Neuronal stem cell (in vitro differentiated cells): Measurements from ENCODE around the gene GOLGA6D.
"Not testable (repeated sequence)": the region's sequence is repeated elsewhere in the genome, so short reads cannot be mapped to it uniquely, and the experiment has no call there.

ENCODE experiments used
- DNase-seq: peaks from one replicate; pipeline ENCODE4 v3.0.0-alpha.2; 2013; ENCODE audit warnings: low spot score
- H2AFZ ChIP-seq: one replicate; pipeline ENCODE4 v1.6.1; 2013; ENCODE audit warnings: mild to moderate bottlenecking, low read length, inconsistent platforms
- H2AK5ac ChIP-seq: 2 replicates; pipeline ENCODE4 v1.6.1; 2013; ENCODE audit warnings: low read depth, mild to moderate bottlenecking, inconsistent platforms, low read length, moderate library complexity, mixed read lengths
- H2BK120ac ChIP-seq: 2 replicates; pipeline ENCODE4 v1.6.1; 2013; ENCODE audit warnings: low read depth, mild to moderate bottlenecking, inconsistent platforms, low read length, moderate library complexity, mixed read lengths
- H2BK12ac ChIP-seq: one replicate; pipeline ENCODE4 v1.6.1; 2013; ENCODE audit warnings: low read length, inconsistent platforms
- H2BK15ac ChIP-seq: 2 replicates; pipeline ENCODE4 v1.6.1; 2013; ENCODE audit warnings: mild to moderate bottlenecking, low read length, inconsistent platforms, mixed read lengths
- H2BK5ac ChIP-seq: one replicate; pipeline ENCODE4 v1.6.1; 2013; ENCODE audit warnings: inconsistent platforms, mild to moderate bottlenecking, low read length, moderate library complexity
- H3K14ac ChIP-seq: one replicate; pipeline ENCODE4 v1.6.1; 2013; ENCODE audit warnings: low read length, inconsistent platforms
- H3K18ac ChIP-seq: 2 replicates; pipeline ENCODE4 v1.6.1; 2013; ENCODE audit warnings: low read length, inconsistent platforms
- H3K23ac ChIP-seq: 2 replicates; pipeline ENCODE4 v1.6.1; 2013; ENCODE audit warnings: low read depth, mild to moderate bottlenecking, mixed read lengths, low read length, inconsistent platforms; ENCODE audit not compliant: poor library complexity
- H3K27ac ChIP-seq: replicated peaks from 3 replicates; pipeline ENCODE4 v1.5.1; 2013; ENCODE audit warnings: low read length, inconsistent platforms
- H3K27me3 ChIP-seq, 3 experiments: 2 replicates each; pipeline ENCODE4 v1.6.1; 2013; ENCODE audit warnings: low read length in 3 of 3, mild to moderate bottlenecking in 2 of 3, inconsistent platforms in 1 of 3, low read depth in 1 of 3, mixed read lengths in 1 of 3, moderate library complexity in 1 of 3; ENCODE audit not compliant: control insufficient read depth in 3 of 3, insufficient read depth in 3 of 3
- H3K36me3 ChIP-seq, 2 donors: replicated peaks in 1 of 2; 2 replicates each; pipeline ENCODE4 v1.6.1; 2013; ENCODE audit warnings: low read length in 2 of 2; ENCODE audit not compliant: control insufficient read depth in 2 of 2, insufficient read depth in 2 of 2
- H3K4ac ChIP-seq: 2 replicates; pipeline ENCODE4 v1.6.1; 2013; ENCODE audit warnings: inconsistent platforms, mild to moderate bottlenecking, low read length, moderate library complexity
- H3K4me1 ChIP-seq, 2 donors: 1 replicate in 1 of 2; 2 replicates in 1 of 2; pipeline ENCODE4 v1.6.1; 2013; ENCODE audit warnings: low read length in 2 of 2, low read depth in 1 of 2; ENCODE audit not compliant: control insufficient read depth in 2 of 2, insufficient read depth in 1 of 2
- H3K4me2 ChIP-seq: one replicate; pipeline ENCODE4 v1.6.1; 2013; ENCODE audit warnings: mild to moderate bottlenecking, low read length, inconsistent platforms; ENCODE audit not compliant: insufficient read depth, poor library complexity, severe bottlenecking
- H3K4me3 ChIP-seq, 2 donors: 2 replicates each; pipeline ENCODE4 v1.5.1; 2013; ENCODE audit warnings: low read length in 2 of 2, mild to moderate bottlenecking in 2 of 2, inconsistent platforms in 1 of 2, moderate library complexity in 1 of 2
- H3K79me1 ChIP-seq: one replicate; pipeline ENCODE4 v1.6.1; 2013; ENCODE audit warnings: low read depth, mild to moderate bottlenecking, inconsistent platforms, low read length, moderate library complexity
- H3K9ac ChIP-seq: one replicate; pipeline ENCODE4 v1.6.1; 2013; ENCODE audit warnings: mild to moderate bottlenecking, low read depth, low read length, inconsistent platforms; ENCODE audit not compliant: poor library complexity
- H3K9me3 ChIP-seq, 2 donors: replicated peaks in 1 of 2; 2 replicates each; pipeline versions ENCODE3 to v1.6.1; 2013; ENCODE audit warnings: low read length in 2 of 2, mild to moderate bottlenecking in 2 of 2, inconsistent platforms in 1 of 2, low read depth in 1 of 2, mixed read lengths in 1 of 2, moderate library complexity in 1 of 2; ENCODE audit not compliant: control insufficient read depth in 2 of 2, insufficient read depth in 1 of 2
- H4K8ac ChIP-seq: one replicate; pipeline ENCODE4 v1.6.1; 2013; ENCODE audit warnings: low read depth, mild to moderate bottlenecking, inconsistent platforms, low read length, moderate library complexity
- H4K91ac ChIP-seq: one replicate; pipeline ENCODE4 v1.6.1; 2013; ENCODE audit warnings: low read length, low read depth, mild to moderate bottlenecking, inconsistent platforms; ENCODE audit not compliant: poor library complexity
- WGBS, 2 donors: extraction: QIAGEN DNeasy Blood & Tissue Kit; methylation state at CpG; one replicate each; pipeline ENCODE4 v1.1.7; 2013; ENCODE audit warnings: missing lambda C conversion rate in 2 of 2, mixed read lengths in 1 of 2; ENCODE audit not compliant: insufficient read length in 2 of 2, insufficient replicate concordance in 1 of 2; ENCODE audit errors: extremely low coverage in 2 of 2; 5-methylcytosine and 5-hydroxymethylcytosine counted together

Gene GOLGA6D

DNA sequence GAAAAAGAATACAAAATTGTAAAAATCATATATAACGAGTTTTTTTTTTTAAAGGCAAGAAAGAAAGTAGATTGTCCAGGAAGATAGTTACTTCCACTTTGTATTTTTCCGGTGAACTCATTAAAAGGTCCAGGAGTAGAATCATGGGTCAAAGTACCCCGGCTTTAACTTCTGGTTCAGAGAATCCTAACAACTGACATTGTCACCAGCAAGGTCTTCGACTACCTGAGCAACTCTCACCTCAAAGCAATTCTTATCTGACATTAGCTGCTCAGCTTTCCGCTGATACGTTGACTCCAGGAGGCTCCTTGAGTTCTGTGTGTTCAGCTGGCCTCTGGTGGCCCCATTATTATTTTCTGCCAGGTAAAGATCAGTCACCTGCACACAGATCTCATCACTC lies 33.6 kb upstream of the GOLGA6D start:
- H3K9me3 ChIP-seq, H3K4me2 ChIP-seq, H3K23ac ChIP-seq, H3K4me3 ChIP-seq, H2AK5ac ChIP-seq, H3K4me1 ChIP-seq, H4K8ac ChIP-seq, H2AFZ ChIP-seq, H2BK12ac ChIP-seq, H3K36me3 ChIP-seq, H3K14ac ChIP-seq, H3K9ac ChIP-seq, H3K79me1 ChIP-seq, H3K27ac ChIP-seq, H3K4ac ChIP-seq, H2BK5ac ChIP-seq, H2BK120ac ChIP-seq, DNase-seq, H2BK15ac ChIP-seq, H3K18ac ChIP-seq, H4K91ac ChIP-seq: not testable (repeated sequence)
- H3K27me3 ChIP-seq: peaks cover 0 to 44% (median 0%) of the 10 kb centered on the region in 3 experiments
- no CpG with 5 or more reads among the region's 6 CpGs for WGBS, 2 donors

DNA sequence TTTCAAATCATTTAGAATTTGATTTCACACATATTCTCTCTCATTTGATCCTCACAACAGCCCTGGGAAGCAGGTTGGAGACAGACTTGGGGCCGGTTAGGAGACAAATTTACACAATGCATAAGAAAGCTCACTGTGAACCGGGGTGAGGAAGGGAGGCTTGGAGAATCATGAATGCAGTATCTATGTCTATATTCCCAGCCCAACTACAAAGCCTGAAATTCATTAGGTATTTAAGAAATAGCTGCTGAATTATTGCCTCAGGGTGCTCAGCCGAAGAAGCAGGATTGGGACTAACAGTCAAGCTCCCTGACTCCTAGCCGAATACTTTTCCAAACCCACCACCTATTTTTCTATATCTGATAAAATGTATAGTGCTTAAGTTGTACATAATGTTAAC lies 32.9 kb upstream of the GOLGA6D start:
- H3K18ac ChIP-seq: no peak overlapping the region
- H3K4me3 ChIP-seq: no peak overlapping the region
- no peaks in the 10 kb centered on the region for H3K36me3 ChIP-seq
- H3K23ac ChIP-seq: no peak overlapping the region
- H2BK12ac ChIP-seq: no peak overlapping the region
- H3K4me2 ChIP-seq: no peak overlapping the region
- H2BK5ac ChIP-seq: no peak overlapping the region
- H4K8ac ChIP-seq: no peak overlapping the region
- no peak overlapping the region for H3K14ac ChIP-seq
- no peak overlapping the region for H2BK15ac ChIP-seq
- H4K91ac ChIP-seq: no peak overlapping the region
- no peak overlapping the region for H2AK5ac ChIP-seq
- H3K27me3 ChIP-seq: peaks cover 0 to 44% (median 0%) of the 10 kb centered on the region in 3 experiments
- H3K9ac ChIP-seq: no peak overlapping the region
- no peaks in the 10 kb centered on the region for H3K79me1 ChIP-seq
- no peak overlapping the region for H3K4ac ChIP-seq
- WGBS, 2 donors: no CpG with 5 or more reads among the region's 4 CpGs
- DNase-seq: no peak
- no peaks in the 10 kb centered on the region for H3K9me3 ChIP-seq
- peaks cover 0 to 2% of the 10 kb centered on the region in 2 donors for H3K4me1 ChIP-seq
- H2BK120ac ChIP-seq: no peak overlapping the region
- H3K27ac ChIP-seq: no peak overlapping the region
- no peak overlapping the region for H2AFZ ChIP-seq

DNA sequence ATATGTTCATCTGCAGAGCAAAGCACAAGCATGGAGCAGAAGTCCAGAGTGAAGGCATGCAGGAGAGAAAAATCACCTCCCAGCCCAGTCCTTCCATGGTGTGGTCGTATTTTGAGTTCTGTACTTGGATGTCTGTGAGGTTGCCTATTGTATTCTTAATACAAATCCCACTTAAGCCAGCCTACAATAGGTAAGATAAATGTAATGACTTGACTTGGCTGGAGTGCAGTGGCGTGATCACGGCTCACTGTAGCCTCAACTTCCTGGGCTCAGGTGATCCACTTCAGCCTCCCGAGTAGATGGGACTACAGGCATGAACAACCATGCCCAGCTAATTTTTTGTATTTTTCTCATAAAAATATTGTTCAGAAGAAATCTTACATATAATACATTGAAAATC lies 31.3 kb upstream of the GOLGA6D start:
- H2BK15ac ChIP-seq, H2AFZ ChIP-seq, H2AK5ac ChIP-seq, H3K27ac ChIP-seq, H3K4me2 ChIP-seq, H3K4ac ChIP-seq, H3K18ac ChIP-seq, H3K4me1 ChIP-seq, DNase-seq, H2BK5ac ChIP-seq, H3K9ac ChIP-seq, H2BK120ac ChIP-seq, H3K36me3 ChIP-seq, H4K8ac ChIP-seq, H3K9me3 ChIP-seq, H3K4me3 ChIP-seq, H3K79me1 ChIP-seq, H3K14ac ChIP-seq, H4K91ac ChIP-seq, H3K23ac ChIP-seq, H2BK12ac ChIP-seq: not testable (repeated sequence)
- H3K27me3 ChIP-seq: peaks cover 0 to 44% (median 0%) of the 10 kb centered on the region in 3 experiments
- WGBS, 2 donors: no CpG with 5 or more reads among the region's 4 CpGs

DNA sequence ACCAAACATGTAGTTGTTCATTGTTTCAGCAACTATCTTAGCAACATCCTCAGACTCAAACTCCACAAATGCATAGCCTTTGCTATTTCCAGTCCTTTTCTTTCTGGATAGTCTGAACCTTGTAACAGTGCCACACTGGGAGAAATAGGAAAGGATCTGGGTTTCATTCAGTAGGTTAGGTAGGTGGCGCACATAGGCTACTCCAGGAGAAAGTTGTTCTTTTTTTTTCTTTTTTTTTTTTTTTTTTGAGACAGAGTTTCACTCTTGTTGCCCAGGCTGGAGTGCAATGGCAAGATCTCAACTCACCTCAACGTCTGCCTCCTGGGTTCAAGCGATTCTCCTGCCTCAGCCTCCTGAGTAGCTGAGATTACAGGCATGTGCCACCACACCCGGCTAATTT lies 30.4 kb upstream of the GOLGA6D start:
- H4K91ac ChIP-seq, H3K4me1 ChIP-seq, H3K14ac ChIP-seq, H2BK120ac ChIP-seq, DNase-seq, H3K18ac ChIP-seq, H3K9ac ChIP-seq, H2AFZ ChIP-seq, H2BK12ac ChIP-seq, H3K4me2 ChIP-seq, H2BK5ac ChIP-seq, H3K23ac ChIP-seq, H3K27ac ChIP-seq, H2AK5ac ChIP-seq, H3K9me3 ChIP-seq, H3K4me3 ChIP-seq, H3K79me1 ChIP-seq, H3K36me3 ChIP-seq, H3K4ac ChIP-seq, H2BK15ac ChIP-seq, H4K8ac ChIP-seq: not testable (repeated sequence)
- peaks cover 0 to 41% (median 0%) of the 10 kb centered on the region in 3 experiments for H3K27me3 ChIP-seq
- WGBS, 2 donors: no CpG with 5 or more reads among the region's 4 CpGs
